ENCODE results near the gene RFNG. TPM values are rescaled to one million over a fixed set of nuclear protein-coding genes. Genes with fewer than 3 reads are reported as not detected.

Gene RFNG, protein sequence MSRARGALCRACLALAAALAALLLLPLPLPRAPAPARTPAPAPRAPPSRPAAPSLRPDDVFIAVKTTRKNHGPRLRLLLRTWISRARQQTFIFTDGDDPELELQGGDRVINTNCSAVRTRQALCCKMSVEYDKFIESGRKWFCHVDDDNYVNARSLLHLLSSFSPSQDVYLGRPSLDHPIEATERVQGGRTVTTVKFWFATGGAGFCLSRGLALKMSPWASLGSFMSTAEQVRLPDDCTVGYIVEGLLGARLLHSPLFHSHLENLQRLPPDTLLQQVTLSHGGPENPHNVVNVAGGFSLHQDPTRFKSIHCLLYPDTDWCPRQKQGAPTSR
- total RNA-seq = 10 to 100 TPM; 29.9 to 53.3 (median 43.7) TPM
- long read RNA-seq, transcript RFNG-209 (1 exons, 2,886 nt) = major isoform, 5 of 7 reads
- long read RNA-seq, partial matches to known transcripts = 0 of 7 reads
- long read RNA-seq, other reads (novel, unspliced or antisense) = 0 of 7 reads

DNA sequence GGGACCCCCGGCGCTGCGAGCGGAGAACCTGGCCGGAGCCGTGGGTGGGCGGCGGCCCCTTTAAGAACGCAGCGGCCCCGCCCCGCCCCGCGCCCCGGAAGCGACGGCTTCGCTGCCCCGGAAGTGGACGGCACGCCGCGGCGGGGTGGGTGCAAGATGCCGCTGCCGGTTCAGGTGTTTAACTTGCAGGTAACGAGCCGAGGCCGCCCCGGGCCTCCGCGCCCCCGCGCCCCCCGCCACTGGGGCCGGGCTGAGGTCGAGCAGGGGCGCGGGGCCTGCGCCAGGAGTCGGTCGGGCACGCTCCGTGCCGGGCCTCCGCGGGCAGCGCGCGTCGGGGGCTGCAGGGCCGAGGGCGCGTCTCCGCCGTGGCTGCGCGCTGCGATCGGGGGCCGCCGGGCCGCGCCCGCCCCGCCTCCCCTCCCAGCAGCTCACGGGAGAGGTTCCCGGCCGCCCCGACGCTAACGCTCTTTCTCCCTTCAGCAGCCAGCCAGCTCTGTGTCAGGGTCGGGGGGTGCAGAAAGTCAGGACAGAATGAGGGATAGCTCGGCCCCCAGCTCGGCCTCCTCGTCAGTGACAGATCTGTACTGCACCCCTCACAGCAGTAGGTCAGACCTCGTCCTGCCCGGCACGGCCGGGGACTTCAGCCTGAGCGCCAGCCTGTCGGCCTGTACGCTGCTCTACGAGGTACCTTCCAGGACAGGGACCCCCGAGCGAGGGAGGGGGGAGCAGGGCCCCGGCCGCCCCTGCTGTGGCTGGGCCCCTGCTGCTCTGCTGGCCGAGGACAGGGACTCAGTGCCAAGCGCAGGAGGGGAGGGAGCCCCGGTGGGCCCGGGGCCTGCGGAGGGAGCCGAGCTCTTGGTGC, at the start of gene RFNG, which contains the start of gene GPS1:
TSS of gene RFNG (minus strand) at position 36 of the 862 bp plus-strand sequence. CDS start 45 bp downstream, outside the sequence.
TSS of gene GPS1 (plus strand) at position 123 of the 862 bp plus-strand sequence. CDS start at position 157, 34 bp downstream.
- H3K27me3 ChIP-seq = no peaks in the 10 kb centered on the region
- peak; percentile 83 to 85 (median 85) for DNase-seq
- H3K9me3 ChIP-seq = no peaks in the 10 kb centered on the region
- ATAC-seq = peak; percentile 64 to 73 (median 70)
- TF ChIP-seq, protein P1, sequence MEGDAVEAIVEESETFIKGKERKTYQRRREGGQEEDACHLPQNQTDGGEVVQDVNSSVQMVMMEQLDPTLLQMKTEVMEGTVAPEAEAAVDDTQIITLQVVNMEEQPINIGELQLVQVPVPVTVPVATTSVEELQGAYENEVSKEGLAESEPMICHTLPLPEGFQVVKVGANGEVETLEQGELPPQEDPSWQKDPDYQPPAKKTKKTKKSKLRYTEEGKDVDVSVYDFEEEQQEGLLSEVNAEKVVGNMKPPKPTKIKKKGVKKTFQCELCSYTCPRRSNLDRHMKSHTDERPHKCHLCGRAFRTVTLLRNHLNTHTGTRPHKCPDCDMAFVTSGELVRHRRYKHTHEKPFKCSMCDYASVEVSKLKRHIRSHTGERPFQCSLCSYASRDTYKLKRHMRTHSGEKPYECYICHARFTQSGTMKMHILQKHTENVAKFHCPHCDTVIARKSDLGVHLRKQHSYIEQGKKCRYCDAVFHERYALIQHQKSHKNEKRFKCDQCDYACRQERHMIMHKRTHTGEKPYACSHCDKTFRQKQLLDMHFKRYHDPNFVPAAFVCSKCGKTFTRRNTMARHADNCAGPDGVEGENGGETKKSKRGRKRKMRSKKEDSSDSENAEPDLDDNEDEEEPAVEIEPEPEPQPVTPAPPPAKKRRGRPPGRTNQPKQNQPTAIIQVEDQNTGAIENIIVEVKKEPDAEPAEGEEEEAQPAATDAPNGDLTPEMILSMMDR (IDR thresholded peaks at IDR 0.05) = no peak
- TF ChIP-seq POLR2A (IDR thresholded peaks at IDR 0.05) = peak; percentile 18
- H3K27ac ChIP-seq = peak within 1 kb of the TSS in 2 of 3 donors; percentile 44 to 76
- H3K4me3 ChIP-seq = peak within 1 kb of the TSS; percentile 62 to 79 (median 66)
- intact Hi-C loops (cut with DNase I) = no loop called here
- WGBS (ENCODE audit: insufficient coverage, low coverage, low lambda C conversion rate, missing lambda C conversion rate) = 0% methylated on average over 2 of the region's 94 CpGs
- peaks cover 0 to 23% (median 11%) of the 10 kb centered on the region in 4 donors for H3K4me1 ChIP-seq
- peaks cover 0 to 26% (median under 1%) of the 10 kb centered on the region in 4 donors for H3K36me3 ChIP-seq

DNA sequence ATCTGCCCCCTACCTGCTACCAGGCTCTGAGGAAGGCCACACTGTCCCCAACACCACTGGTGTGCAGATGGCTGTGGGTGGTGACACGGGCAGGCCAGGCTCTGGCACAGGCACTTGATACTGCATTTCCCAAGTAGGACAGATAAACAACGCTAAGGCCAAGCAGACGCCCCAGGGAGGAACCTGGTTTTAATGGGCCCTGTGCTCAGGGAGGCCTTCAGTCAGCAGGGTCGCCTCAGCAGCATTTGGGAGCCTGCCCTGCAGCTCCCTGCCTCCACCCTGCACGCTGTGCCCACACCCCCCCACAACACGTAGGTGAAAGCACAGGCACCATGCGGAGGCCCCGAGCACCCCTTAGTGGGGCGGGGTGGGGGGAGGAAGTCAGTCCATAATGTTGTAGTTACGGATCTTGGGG, 49.7 kb upstream of the RFNG start:
- no CpG with 5 or more reads among the region's 10 CpGs for WGBS (ENCODE audit: insufficient coverage, low coverage, low lambda C conversion rate, missing lambda C conversion rate)
- ATAC-seq = peak; percentile 6 to 17 (median 11)
- H3K27ac ChIP-seq = peak overlapping the region; percentile 16 to 99 (median 92)
- H3K4me1 ChIP-seq = peaks cover 0 to 77% (median 33%) of the 10 kb centered on the region in 4 donors
- H3K9me3 ChIP-seq = no peaks in the 10 kb centered on the region
- H3K4me3 ChIP-seq = peak overlapping the region in 2 of 3 donors; percentile 31 to 39
- H3K27me3 ChIP-seq = no peaks in the 10 kb centered on the region
- H3K36me3 ChIP-seq = peaks cover 0 to 2% (median 0%) of the 10 kb centered on the region in 4 donors
- intact Hi-C loops (cut with DNase I) = no loop called here
- peak; percentile 53 to 84 (median 84) for DNase-seq
- no peak for TF ChIP-seq POLR2A (IDR thresholded peaks at IDR 0.05)
- TF ChIP-seq, protein P1 (IDR thresholded peaks at IDR 0.05) = no peak

DNA sequence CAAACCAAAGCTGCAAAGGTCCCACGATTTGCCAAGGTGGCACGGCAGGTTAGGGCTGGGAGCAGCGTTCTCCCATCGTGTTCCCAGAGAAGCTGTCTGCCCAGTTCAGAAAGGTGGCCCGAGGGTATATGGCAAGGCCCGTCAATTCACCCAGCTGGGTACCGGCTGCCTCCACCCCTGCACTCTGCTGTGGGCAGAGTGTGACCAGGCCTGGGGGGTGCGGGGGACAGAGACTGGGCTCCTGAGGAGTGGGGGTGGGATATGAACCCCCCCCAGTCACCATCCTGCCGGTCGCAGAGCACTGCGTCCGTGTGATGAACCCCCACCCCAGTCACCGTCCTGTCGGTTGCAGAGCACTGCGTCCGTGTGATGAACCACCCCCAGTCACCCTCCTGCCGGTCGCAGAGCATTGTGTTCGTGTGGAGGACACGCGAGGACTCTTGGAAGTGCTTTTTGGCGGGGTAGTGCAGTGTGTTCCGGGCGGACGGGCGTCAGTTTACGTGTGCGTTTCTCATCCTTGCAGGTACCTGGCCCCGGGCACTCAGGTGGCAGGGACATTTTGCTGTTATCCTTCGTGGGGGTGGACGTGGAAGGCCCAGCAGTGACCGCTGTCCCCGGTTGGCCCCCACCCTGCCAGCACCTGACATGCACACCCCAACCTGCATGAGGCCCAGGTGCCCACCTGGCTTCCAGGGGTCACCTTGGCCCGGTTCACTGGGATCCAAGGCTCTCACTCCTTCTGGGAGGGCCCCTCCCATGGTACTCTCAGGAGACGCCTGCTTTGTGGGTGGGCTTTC, 49.1 kb upstream of the RFNG start:
- no peak for TF ChIP-seq POLR2A (IDR thresholded peaks at IDR 0.05)
- TF ChIP-seq, protein P1 (IDR thresholded peaks at IDR 0.05) = no peak
- Histone ChIP-seq H3K36me3 (peaks cover 0 to 8% (median 0%) of the 10 kb centered on the region in 4 donors), H3K27me3 (no peaks in the 10 kb centered on the region), H3K4me1 (peaks cover 0 to 76% (median 31%) of the 10 kb centered on the region in 4 donors), H3K9me3 (no peaks in the 10 kb centered on the region), H3K27ac (peak overlapping the region; percentile 16 to 99 (median 92)), H3K4me3 (peak overlapping the region in 1 of 3 donors; percentile 39)
- peak in 1 of 3 donors; percentile 24 for DNase-seq
- intact Hi-C loops (cut with DNase I) = no loop called here
- WGBS (ENCODE audit: insufficient coverage, low coverage, low lambda C conversion rate, missing lambda C conversion rate) = 34% methylated on average over 10 of the region's 35 CpGs
- no peak for ATAC-seq

Measured in right lobe of liver (tissue), 6 donors.